ENCODE measurements around the gene CTF1. TPM values are rescaled to one million over a fixed set of nuclear protein-coding genes. Genes with fewer than 3 reads are reported as not detected.

Gene CTF1
- total RNA-seq, 1 donor from 2014 or later: 0.40 TPM

DNA sequence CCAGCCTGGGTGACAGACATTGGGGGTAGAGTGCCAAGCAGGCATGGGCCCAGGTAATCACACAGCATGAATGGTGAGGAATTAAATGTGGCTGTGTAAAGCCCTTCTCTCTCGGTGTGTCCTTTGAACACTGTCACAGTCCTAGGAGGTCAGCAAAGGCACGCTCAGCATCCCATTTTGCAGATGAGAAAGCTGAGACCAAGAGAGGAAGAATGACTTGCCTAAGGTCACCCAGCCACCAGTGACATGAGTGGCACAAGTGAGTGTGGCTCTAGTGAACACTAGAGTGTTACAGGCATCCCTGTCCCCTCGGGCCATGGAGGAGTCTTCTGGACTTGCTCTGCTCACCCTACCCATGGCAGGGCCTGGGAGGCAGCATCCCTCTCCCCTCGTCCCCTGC is 10.7 kb downstream of the CTF1 start:
- DNase-seq (ENCODE audit: low read depth in 2 of 2): no peak

DNA sequence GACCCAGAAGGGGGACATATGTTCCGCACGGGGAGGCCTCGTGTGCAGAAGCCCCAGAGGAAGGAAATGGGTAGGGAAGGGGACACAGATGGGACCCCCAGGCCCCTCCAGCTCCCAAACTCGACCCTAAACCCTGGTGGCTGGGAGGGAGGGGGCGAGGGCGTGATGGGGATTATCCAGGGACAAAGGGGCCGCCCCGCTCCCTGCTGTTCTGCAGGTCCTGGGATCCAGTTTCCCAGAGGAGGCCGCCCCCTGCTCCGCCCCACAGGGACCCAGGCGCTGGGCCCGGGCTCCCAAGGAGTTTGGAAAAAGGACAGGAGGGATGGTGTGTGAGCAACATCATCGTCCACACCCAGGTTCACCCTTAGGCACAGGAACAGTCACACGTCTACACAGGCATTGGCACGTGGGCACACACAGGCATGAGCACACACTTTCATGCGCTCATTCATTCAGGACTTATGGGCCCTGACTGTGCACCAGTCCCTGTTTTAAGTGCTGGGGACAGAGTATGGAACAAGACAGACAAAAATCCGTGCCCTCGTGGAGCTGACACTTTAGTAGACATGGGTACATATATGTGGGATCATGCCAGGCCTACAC is 14.1 kb downstream of the CTF1 start:
- DNase-seq (ENCODE audit: low read depth in 2 of 2): no peak

DNA sequence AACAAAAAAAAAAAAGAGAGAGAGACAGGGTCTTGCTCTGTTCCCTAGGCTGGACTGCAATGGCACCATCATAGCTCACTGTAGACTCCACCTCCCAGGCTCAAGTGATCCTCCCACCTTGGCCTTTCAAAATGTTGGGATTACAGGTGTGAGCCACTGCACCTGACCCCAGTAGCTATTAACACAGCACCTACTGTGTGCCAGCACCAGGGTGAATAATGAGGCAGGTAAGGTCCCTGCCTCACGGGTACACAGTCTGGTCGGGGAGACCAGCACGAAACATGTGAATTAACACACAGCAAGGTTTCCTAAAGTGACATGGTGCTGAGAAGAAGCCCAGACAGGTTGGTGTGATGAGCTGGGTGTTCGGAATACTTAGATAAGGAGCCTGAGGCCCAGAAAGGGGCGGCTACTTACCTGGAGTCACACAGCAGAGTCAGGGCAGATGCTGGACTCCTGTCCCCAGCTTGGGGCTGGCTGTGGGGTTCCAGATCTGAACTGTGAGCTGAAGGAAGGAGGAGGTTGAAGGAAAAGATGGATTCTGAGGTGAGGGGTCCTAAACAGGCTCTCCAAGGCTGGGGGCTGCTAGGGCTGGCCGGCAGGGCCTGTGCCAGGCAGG is 16.5 kb downstream of the CTF1 start:
- DNase-seq (ENCODE audit: low read depth in 2 of 2): no peak

DNA sequence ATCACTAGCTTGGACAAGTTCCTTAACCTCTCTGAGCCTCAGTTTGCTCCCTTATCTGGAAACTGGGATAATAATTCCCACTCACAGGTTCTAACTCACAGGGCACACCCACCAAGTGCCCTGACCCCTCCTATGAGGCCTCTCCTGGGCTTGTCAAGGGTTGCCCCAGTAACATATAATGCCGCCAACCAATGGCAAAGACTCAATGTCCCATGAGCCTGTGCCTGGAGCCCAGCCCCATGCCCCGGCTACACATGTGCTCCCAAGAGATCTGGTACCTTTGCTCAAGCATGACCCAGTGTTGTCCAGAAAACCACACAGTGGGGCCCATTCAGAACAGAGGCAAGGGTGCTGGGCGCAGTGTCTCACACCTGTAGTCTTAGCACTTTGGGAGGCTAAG is 18.4 kb downstream of the CTF1 start:
- no peak for DNase-seq (ENCODE audit: low read depth in 2 of 2)

DNA sequence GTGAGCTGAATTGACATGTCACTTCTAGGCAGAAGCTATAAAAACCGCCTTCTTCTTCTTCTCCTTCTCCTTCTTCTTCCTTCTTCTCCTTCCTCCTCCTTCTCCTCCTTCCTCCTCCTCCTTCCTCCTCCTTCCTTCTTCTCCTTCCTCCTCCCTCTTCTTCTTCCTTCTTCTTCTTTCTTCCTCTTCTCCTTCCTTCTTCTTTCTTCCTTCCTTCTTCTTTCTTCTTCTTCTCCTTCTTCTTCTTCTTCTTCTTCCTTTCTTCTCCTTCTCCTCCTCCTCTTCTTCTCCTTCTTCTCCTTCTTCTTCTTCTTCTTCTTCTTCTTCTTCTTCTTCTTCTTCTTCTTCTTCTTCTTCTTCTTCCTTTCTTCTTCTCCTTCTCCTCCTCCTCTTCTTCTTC is 22.2 kb downstream of the CTF1 start:
- DNase-seq (ENCODE audit: low read depth in 2 of 2): no peak

DNA sequence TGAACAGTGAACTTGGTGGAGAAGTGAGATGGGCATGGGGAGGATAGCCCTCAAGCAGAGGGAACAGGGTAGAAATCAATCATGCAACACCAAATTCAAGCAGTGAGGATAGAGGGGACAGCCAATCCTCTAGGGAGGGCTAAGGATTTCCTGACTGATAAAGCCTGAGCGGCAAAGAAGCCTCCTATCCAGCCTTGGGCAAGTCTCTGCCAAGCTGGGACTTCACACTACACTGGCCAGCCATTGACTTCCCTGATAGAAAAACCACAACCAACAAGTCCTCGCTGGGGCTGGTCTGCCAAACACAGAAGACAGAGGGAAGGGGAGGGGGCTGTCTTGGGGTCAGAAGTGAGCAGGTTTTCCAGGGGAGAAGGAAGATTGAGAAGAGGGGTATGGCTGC is 24.5 kb downstream of the CTF1 start:
- DNase-seq (ENCODE audit: low read depth in 2 of 2): no peak

DNA sequence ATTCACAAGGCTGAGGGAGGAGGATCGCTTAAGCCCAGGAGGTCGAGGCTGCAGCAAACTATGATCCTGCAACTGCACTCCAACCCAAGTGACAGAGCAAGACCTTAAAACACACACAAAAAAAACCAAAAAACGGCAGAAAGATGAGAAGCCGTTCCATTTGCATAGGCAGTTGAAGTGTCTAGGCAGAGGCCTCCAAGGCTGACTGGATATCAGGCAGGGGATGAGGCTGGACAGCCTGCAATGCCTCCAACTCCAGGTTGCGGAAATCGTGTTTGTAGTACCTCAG is 25.0 kb downstream of the CTF1 start:
- DNase-seq (ENCODE audit: low read depth in 2 of 2): no peak

DNA sequence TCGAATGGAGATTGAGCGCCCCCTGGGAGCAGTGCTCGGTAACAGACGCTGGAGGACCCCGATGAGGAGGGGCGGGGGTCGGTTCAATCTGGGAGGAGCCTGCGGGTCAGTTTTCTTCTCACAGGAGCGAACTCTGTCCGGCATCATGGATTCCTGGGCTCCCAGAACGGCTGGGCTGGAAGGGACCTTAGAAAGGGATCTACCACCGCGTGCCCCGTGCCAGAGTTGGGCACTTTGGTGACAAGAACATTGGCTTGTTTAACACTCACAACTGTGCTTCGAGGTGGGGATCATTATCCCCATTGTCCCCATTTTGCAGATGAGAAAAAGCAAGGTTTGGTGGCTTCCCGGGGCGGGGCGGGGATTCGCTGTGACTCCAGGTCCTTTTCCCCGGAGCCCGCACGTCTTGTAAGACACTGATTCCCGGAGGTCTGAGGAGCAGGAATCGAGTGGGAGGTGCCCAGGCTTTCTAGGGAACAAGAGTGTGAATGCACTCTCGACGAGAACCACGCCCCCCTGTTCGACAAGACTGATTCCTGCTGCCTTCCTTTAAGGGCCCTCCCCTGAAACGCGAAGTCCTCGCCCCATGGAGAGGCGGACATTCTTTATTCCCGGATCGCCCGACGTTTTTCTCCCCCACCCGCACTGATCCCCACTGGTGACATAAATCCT is 25.5 kb downstream of the CTF1 start:
- peak; percentile 91 to 95 for DNase-seq (ENCODE audit: low read depth in 2 of 2)

DNA sequence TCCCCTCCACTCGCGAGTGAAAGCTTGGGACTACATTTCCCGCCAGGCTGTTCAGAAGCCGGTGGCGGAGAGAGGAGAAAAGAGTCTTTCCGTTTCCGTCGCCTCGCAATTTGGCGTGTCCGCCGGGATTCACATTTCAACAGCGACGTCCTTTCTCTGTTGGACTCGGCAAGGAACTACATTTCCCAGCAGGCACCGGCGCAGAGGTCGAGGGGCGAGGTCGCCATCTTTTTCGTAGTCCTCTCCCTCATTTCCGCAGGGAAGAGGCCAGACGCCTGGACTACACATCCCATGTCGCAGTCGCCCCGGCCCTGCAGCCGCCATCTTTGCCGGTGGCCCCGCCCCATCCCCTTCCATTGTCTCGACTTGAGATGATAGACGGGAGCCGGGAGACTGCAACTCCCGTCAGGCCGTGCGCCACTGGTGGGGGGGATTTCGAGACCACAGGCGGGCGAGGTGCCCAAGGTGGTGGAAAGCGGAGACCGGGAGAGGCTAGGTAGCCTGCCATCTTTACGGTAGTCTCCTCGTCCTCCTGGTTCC is 26.1 kb downstream of the CTF1 start:
- DNase-seq (ENCODE audit: low read depth in 2 of 2): peak; percentile 100

DNA sequence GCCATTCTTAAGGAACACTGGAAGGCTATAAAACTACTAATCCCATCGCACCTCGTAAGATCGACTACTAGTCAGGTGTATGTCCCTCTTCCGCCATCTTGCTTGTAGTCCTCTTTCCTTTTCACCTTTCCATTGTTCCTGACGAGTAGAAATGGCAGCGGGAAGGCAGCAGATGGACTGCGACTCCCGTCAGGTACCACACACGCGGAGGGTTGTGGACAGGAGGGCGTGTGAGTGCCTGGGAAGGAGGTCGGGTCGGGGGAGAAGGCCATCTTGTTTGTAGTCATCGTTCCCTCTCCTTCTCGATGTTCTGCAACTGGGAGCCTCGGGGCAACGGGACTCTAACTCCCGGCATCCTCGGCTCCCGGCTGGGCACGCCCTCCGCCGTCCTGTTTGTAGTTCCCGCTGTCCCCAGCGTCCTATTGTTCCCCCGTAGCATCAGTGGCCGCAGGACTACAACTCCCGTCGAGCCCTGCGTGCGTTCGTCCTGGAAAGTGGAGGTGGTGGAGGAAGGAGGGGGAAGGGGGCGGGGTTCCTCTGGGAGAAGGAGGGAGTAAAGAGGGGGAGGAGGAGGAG is 26.6 kb downstream of the CTF1 start:
- peak; percentile 99 to 100 for DNase-seq (ENCODE audit: low read depth in 2 of 2)

DNA sequence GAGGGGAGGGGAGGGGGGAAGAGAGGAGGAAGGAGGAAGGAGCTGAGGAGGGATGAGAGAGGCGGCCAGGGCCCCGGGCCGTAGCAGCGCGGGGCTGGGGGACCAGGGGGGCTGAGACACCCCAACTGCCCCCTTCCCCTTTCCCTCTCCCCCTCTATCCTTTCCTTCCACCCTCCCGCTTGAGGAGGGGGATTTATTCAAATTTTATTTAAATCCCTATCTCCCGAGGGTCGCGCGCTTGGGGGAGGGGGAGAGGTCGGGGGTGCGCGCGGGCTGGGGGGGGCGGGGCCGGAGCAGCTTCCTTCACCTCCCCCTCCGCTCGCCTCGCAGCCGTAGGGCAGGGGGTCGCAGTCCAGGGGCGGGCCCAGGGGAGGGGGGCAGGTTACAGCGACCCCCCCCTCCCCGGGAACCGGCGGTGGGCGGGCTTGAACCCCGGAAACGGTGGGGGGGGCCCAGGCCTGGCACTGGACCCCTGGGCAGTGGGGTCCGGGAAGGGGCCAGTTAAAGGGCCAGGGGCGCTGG is 27.2 kb downstream of the CTF1 start, which contains the start of gene FBXL19:
Gene FBXL19, plus strand, starts transcription at position 19 of the 522 bp plus-strand sequence. CDS start 2,183 bp downstream, outside the sequence.
- no peak for DNase-seq (ENCODE audit: low read depth in 2 of 2)

DNA sequence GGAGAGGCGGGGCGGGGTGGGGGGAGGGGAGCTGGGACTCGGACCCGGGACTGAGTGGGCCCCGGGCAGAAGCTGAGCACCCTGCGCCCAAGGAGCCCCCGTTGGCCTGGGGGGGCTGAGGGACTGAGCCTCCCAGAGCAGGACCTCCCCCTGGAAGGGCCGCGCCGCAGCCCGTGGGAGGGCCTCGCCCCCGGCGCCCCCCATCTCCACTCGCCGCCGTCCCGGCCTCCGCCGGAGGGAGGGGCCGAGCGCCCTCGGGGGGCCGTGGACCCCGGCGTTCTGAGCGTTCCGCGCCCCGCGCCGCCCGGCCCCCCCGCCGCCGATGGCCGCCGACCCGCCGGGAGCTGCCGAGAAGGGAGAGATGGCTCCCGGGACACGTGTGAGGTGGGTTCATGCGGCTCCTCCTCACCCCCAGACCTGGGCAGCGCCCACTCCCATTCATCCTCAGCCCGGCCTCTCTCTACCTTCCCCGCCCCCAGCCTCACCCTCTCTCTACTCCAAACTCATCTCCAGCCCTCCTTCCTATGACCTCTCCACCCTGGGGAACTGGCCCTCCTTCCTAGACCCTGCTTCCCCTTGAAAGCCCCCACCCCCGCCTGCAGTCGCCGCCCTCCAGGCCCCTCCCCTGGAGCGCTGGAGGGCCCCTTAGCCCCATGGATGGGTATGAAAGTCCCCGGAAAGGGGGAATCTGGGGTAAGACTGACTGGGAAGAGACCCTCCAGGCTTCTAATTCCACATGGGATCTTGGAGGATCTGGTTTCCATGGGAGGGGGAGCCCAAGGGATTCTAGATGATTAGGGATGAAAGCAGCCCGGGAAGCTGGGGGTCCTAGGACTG is 27.9 kb downstream of the CTF1 start:
- DNase-seq (ENCODE audit: low read depth in 2 of 2): no peak

DNA sequence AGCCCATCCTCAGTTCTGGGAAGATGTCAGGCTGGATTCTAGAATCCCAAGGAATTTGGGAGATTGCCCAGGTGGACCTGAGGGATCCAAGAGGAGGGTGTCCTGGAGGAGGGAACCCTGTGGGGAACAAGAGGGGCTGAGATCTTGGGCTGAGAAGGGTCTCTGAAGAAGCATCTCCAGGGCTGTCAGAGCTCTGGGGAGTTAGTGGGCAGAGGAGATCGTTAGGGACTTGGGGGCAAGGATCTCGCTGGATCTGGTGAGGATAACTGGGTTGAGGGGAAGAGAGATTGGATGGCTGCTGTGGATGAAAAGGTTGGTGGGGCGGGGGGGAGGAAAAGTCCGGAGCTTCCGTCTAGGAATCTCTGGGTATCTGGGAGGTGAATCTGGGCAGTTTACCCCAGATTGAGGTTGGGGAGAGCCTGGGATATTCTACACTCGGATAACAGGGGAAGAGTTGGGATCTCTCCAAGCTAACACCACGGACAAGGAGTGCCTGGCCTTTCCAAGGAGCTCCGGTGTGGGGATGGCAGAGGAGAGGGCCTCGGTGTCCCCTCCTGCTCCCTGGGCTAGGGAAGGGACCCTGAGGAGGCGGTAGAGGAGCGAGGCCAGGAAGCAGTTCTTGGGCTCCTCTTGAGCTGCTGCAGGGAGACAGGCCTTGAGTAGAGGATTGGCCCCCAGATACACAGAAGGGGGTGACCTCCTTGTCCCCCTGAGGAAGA is 28.7 kb downstream of the CTF1 start:
- DNase-seq (ENCODE audit: low read depth in 2 of 2): no peak

DNA sequence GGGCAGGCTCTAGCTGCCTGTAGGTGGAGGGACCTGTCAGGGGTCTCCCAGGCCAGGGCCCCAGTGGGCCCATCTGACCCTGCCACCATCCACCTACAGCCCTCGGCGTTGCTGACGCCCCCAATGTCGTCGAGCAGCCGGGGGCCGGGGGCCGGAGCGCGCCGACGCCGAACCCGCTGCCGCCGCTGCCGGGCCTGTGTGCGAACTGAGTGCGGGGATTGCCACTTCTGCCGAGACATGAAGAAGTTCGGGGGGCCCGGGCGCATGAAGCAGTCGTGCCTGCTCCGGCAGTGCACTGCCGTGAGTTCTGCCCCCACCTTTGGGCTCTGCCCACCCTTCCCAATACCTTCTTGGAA is 29.2 kb downstream of the CTF1 start:
- no peak for DNase-seq (ENCODE audit: low read depth in 2 of 2)

DNA sequence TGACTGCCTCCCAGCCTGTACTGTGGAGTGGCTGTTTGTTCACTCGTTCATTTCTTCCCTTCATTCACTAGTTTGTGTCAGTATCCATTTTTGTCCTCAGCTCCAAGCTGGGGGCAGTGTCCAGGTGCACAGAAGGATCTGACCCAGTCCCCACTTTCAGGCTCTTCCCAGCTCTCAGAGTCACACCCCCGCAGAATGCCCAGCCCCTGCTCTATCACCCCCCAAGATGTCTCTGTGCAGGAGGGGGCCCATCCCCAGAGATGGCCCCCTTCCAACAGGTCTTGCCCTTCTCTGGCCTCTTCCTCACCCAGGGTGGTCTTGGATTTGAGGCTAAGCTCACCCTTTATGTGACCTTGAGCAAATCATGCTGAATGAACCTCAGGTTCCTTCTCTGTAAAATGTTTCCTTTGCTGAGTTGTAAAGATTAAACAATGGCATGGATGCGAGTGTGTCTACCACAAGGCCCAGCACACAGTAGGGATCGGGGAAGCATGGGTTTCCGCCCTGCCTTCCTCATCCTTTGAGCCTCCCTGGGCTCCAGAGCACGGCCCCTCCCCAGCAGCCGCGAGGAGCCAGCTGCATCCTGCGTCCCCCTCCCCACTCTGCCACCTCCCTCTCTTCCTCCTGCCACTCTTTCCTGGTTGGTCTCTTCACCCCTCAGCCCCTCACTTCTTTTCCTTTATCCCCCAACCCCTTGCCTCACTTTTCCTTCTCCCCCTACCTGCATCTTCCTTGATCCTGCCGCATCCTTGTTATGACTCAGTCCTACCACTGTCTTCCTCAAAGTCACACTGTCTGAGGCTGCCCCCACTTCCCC is 29.8 kb downstream of the CTF1 start:
- no peak for DNase-seq (ENCODE audit: low read depth in 2 of 2)

DNA sequence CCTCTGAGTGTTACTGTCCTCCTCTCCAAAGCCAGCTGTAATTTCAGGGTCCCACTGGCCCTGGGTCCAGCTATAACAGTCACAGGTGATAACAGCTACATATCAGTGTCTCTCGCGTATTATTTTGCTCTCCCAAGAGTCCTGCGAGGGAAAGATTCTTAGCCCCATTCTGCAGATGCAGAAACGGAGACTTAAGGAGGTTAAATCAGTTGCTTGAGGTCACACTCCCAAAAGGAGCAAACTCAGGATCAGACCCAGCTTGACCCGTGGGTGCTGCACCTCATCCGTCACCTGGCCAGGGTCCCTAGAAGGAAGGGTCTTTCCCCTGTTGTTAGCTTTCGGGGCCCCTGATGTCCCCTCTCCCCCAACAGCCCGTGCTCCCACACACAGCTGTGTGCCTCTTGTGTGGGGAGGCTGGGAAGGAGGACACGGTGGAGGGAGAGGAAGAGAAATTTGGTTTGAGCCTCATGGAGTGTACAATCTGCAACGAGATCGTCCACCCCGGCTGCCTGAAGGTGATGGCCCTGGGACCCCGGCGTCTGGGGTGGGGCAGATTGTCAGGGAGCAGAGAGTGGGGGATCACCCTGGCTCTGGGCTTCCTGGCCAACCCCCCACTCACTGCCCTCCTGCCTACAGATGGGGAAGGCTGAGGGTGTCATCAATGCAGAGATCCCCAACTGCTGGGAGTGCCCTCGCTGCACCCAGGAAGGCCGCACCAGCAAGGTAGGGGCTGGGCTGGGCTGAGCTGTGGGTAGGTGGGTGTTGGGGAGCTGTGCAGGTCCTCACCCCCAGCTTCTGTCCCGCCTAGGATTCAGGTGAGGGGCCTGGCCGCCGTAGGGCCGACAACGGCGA is 30.7 kb downstream of the CTF1 start:
- no peak for DNase-seq (ENCODE audit: low read depth in 2 of 2)

DNA sequence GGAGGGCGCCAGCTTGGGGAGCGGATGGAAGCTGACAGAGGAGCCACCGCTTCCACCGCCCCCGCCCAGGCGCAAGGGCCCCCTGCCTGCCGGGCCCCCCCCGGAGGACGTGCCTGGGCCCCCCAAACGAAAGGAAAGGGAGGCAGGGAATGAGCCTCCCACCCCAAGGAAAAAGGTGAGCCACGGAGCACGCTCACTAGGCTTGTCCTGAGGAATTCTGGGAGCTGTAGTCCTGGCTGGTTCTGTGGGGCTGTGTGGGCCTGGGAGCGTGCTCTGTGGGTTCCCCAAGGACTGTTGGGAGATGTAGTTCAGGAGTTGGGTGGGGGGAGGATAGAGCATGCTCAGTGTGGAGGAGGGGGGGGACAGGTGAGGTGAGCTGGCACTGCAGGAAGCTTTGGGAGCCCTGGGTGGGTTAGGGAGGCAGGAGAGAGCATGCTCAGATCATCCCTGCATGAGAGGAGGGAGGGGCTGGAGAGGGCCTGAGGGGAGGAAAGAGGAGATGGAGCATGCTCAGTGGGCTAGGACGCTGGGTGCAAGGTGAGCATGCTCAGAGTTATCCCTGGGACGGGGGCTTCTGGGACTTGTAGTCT is 31.5 kb downstream of the CTF1 start:
- DNase-seq (ENCODE audit: low read depth in 2 of 2): peak; percentile 41 to 73

DNA sequence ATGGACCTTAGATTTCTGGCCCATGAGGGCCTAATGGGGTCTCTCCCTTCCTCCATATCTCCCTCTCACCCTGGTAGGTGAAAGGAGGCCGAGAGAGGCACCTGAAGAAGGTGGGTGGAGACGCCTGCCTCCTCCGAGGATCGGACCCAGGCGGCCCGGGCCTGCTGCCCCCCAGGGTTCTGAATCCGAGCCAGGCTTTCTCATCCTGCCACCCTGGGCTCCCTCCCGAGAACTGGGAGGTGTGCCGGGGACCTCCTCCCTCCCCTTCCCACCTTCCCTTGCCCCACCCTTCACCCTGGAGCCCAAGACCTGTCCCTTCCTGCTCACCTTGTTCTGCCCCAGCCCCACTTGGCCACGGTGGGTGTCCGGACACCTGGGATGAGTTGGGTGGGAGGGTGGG is 32.0 kb downstream of the CTF1 start:
- DNase-seq (ENCODE audit: low read depth in 2 of 2): no peak

DNA sequence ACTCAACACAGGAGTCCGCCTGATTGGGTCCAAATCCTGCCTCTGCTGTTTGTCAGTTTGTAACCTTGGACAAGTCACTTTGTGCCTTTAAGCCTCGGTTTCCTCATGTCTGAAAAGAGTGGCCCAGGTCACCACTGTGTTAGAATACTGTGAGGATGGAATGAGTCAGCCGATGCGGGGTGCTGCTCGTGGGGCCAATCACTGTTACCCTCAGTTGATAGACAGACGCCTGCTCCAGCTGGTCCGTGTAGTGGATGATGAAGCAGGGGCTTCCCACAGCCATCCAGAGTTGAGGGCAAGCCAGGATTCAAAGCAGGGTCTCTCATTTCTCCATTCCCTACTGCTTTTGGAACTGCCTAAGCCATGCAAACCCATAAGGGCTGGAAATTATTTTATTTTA is 32.8 kb downstream of the CTF1 start:
- no peak for DNase-seq (ENCODE audit: low read depth in 2 of 2)

Measured in lung microvascular endothelial cell (primary cell).